Measurements from ENCODE around the gene SCD.
"Not testable (repeated sequence)": the region's sequence is repeated elsewhere in the genome, so short reads cannot be mapped to it uniquely, and the experiment has no call there.

SCD gene

DNA sequence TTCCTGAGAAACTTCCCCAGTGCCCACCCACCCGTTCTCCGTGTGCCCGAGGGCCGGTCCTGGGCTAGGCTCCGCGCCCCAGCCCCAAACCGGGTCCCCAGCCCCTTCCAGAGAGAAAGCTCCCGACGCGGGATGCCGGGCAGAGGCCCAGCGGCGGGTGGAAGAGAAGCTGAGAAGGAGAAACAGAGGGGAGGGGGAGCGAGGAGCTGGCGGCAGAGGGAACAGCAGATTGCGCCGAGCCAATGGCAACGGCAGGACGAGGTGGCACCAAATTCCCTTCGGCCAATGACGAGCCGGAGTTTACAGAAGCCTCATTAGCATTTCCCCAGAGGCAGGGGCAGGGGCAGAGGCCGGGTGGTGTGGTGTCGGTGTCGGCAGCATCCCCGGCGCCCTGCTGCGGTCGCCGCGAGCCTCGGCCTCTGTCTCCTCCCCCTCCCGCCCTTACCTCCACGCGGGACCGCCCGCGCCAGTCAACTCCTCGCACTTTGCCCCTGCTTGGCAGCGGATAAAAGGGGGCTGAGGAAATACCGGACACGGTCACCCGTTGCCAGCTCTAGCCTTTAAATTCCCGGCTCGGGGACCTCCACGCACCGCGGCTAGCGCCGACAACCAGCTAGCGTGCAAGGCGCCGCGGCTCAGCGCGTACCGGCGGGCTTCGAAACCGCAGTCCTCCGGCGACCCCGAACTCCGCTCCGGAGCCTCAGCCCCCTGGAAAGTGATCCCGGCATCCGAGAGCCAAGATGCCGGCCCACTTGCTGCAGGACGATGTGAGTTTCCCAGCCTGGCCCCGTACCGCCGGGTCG lies at the start of gene SCD:
TSS of gene SCD (plus strand) at position 469 of the 803 bp plus-strand sequence. CDS start at position 741, 272 bp downstream.
- peak; percentile 50 for DNase-seq (ENCODE audit: low read depth)

GRCh38 chr10:100297242-100297641 lies 49.8 kb upstream of the SCD start:
- no peak for DNase-seq (ENCODE audit: low read depth)

DNA sequence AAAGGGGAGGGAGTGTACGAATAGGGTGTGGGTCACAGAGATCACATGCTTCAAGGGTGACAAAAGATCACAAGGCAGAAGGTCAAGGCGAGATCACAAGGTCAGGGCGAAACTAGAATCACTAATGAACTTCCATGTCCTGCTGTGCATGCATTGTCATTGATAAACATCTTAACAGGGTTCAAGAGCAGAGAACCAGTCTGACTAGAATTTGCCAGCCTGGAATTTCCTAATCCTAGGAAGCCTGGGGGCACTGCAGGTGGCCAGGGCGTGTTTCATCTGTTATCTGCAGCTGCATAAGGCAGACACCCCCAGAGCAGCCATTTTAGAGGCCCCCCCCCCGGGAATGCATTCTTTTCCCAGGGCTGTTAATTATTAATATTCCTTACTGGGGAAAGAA lies 45.9 kb upstream of the SCD start:
- DNase-seq (ENCODE audit: low read depth) = not testable (repeated sequence)

GRCh38 chr10:100303724-100304319 lies 43.2 kb upstream of the SCD start:
- DNase-seq (ENCODE audit: low read depth) = no peak

DNA sequence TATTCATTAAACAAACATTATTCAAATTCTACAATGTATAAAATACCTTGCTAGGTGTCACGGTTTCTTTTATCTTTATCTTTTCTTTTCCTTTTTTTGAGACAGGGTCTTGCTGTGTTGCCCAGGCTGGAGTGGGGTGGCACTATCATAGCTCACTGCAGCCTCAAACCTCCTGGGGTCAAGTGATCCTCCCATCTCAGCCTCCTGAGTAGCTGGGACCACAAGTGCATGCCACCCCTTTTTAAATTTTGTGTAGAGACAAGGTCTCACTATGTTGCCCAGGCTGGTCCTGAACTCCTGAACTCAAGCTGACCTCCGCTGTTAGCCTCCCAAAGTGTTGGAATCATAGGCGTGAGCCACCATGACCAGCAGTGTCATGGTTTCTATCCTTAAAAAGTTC lies 42.6 kb upstream of the SCD start:
- no peak for DNase-seq (ENCODE audit: low read depth)

DNA sequence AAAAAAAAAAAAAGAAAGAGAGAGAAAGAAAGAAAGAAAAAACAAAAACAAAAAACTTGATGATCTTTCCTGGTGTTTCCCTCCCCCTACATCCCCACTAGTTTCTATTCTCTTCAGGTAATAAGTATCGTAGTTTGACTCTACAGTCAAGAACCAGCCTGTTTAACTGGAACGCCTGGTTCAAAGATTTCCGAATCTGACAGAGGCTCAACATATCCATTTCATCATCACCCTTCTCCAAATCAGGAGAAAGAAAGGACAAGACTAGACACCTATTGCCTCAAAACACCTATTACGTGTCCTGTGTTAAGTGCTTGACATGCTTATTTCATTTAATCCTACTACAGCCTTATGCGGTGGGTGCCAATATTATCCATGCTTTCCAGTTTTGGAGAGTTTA lies 40.2 kb upstream of the SCD start:
- DNase-seq (ENCODE audit: low read depth) = no peak

- no peak for DNase-seq (ENCODE audit: low read depth)
Observed at GRCh38 chr10:100307684-100308083, 39.3 kb upstream of the SCD start.

GRCh38 chr10:100311298-100311697 lies 35.7 kb upstream of the SCD start:
- DNase-seq (ENCODE audit: low read depth) = no peak

- no peak for DNase-seq (ENCODE audit: low read depth)
Observed at GRCh38 chr10:100315615-100316014, 31.4 kb upstream of the SCD start.

GRCh38 chr10:100318207-100318606 lies 28.8 kb upstream of the SCD start:
- DNase-seq (ENCODE audit: low read depth) = no peak

GRCh38 chr10:100319707-100320402 lies 27.2 kb upstream of the SCD start:
- DNase-seq (ENCODE audit: low read depth) = no peak

GRCh38 chr10:100325158-100325557 lies 21.9 kb upstream of the SCD start:
- DNase-seq (ENCODE audit: low read depth) = no peak

- DNase-seq (ENCODE audit: low read depth) = no peak
Observed at GRCh38 chr10:100327007-100327717, 19.9 kb upstream of the SCD start.

DNA sequence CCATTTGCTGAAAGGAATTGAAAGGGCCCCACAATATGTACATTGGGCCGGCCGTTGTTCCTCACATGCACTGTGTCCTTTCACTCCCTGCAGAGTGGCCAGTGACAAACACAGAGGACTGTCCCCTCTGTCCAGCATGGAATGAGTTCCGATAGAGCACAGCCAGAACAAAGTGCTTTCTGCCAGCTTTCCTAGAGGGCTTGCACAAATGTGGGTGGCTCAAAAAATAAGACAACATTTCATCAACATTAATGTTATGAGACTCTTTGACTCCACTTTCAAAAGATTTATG lies 19.4 kb upstream of the SCD start:
- no peak for DNase-seq (ENCODE audit: low read depth)

DNA sequence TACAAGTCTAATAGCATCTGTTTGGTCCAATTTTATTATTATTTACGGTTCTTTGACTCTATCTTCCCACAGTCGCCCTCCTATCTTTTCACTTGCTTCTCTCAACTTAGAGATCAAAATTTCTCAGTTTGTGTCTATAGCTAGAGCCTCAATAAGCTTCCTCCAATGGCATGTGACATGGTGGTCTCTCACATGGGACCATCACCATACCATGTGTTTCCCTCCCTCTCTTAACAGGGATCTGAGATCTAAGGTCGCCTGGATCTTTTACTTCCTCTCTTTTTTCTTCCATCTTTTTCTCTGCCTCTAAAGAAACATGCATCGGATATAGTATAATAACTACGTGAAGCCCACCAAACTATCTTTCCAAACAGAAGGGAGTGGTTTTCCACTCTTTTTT lies 18.8 kb upstream of the SCD start:
- DNase-seq (ENCODE audit: low read depth) = no peak

GRCh38 chr10:100330079-100330478 lies 17.0 kb upstream of the SCD start, which contains the start of gene PKD2L1:
Gene PKD2L1 (minus strand): TSS chr10:100330228. CDS start chr10:100330103, 125 bp downstream.
- no peak for DNase-seq (ENCODE audit: low read depth)

- DNase-seq (ENCODE audit: low read depth) = no peak
Observed at GRCh38 chr10:100333106-100333505, 13.9 kb upstream of the SCD start.

- no peak for DNase-seq (ENCODE audit: low read depth)
Observed at GRCh38 chr10:100333661-100334440, 13.2 kb upstream of the SCD start.

GRCh38 chr10:100334762-100335161 lies 12.3 kb upstream of the SCD start:
- DNase-seq (ENCODE audit: low read depth) = no peak

- peak; percentile 69 for DNase-seq (ENCODE audit: low read depth)
Observed at GRCh38 chr10:100338434-100339036, 8.5 kb upstream of the SCD start.

DNA sequence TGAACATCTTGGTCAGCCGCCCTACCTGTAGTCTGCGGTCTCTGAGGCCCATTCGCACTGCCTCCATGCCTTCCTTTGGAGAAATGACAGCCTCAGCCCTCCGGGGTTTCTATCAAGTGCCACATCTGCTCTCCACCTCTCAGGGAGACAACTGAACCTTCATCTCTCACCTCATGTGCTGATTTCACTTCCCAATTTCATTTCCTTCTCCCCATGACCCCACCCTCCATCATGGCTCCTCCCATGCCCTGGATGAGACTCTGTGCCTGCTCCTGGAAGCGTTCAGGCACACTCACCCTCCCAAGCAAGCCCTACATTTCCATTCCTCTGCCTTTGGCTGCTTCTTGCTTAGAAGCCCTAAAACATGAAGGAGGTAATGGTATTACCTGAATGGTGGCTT lies 7.8 kb upstream of the SCD start:
- no peak for DNase-seq (ENCODE audit: low read depth)

Data from stimulated activated CD8-positive, alpha-beta memory T cell treated with anti-CD3 and anti-CD28 coated beads, Interleukin-7, amount 100 ng/mL, for 24 hours (primary cell).